Fibroblast of lung (primary cell): ENCODE data around the gene EXOC3L2. TPM values are rescaled to one million over a fixed set of nuclear protein-coding genes. Genes with fewer than 3 reads are reported as not detected.
"Not testable (repeated sequence)": the region's sequence is repeated elsewhere in the genome, so short reads cannot be mapped to it uniquely, and the experiment has no call there.

Experiments
- DNase-seq, 2 donors: peaks; one replicate each; pipeline versions ENCODE4 v3.0.0 to v3.0.0-alpha.2; 2010; ENCODE audit warnings: low read depth in 2 of 2
- H2AFZ ChIP-seq: 2 replicates; pipeline ENCODE4 v1.5.1; 2012; ENCODE audit warnings: low read length, control low read depth, inconsistent platforms
- H3K27ac ChIP-seq: 2 replicates; pipeline ENCODE4 v1.5.1; 2011; ENCODE audit warnings: low read length, control low read depth; ENCODE audit not compliant: insufficient read depth
- H3K27me3 ChIP-seq: 2 replicates; pipeline ENCODE4 v1.5.1; 2011; ENCODE audit warnings: mild to moderate bottlenecking, low read length; ENCODE audit not compliant: control insufficient read depth, insufficient read depth
- H3K36me3 ChIP-seq: 2 replicates; pipeline ENCODE4 v1.5.1; 2011; ENCODE audit warnings: low read length; ENCODE audit not compliant: control insufficient read depth, insufficient read depth
- H3K4me1 ChIP-seq: 2 replicates; pipeline ENCODE4 v1.5.1; 2011; ENCODE audit warnings: low read length; ENCODE audit not compliant: control insufficient read depth, insufficient read depth; ENCODE audit errors: extremely low read depth
- H3K4me2 ChIP-seq: 2 replicates; pipeline ENCODE4 v1.5.1; 2011; ENCODE audit warnings: low read length, control low read depth; ENCODE audit not compliant: insufficient read depth; ENCODE audit errors: extremely low read depth
- H3K4me3 ChIP-seq, 4 experiments: fragments of 200-600 bp in 1 of 4; sonication (generic) in 1 of 4; replicated peaks in 1 of 4; 2 replicates each; pipeline ENCODE4 v1.5.1; 2011 to 2016; ENCODE audit warnings: low read length in 4 of 4, low read depth in 3 of 4, mild to moderate bottlenecking in 3 of 4, control low read depth in 2 of 4, inconsistent platforms in 1 of 4, mixed read lengths in 1 of 4; ENCODE audit not compliant: insufficient read depth in 1 of 4; ENCODE audit errors: control extremely low read depth in 1 of 4
- H3K79me2 ChIP-seq: 2 replicates; pipeline ENCODE4 v1.5.1; 2012; ENCODE audit warnings: mild to moderate bottlenecking, low read length, inconsistent platforms; ENCODE audit not compliant: control insufficient read depth, insufficient read depth
- H3K9ac ChIP-seq: 2 replicates; pipeline ENCODE4 v1.5.1; 2011; ENCODE audit warnings: mild to moderate bottlenecking, low read length, control low read depth; ENCODE audit not compliant: insufficient read depth
- H3K9me3 ChIP-seq: 2 replicates; pipeline ENCODE4 v1.5.1; 2012; ENCODE audit warnings: low read depth, low read length; ENCODE audit not compliant: control insufficient read depth, insufficient read depth
- H4K20me1 ChIP-seq: 2 replicates; pipeline ENCODE4 v1.5.1; 2011; ENCODE audit warnings: low read length; ENCODE audit not compliant: control insufficient read depth, insufficient read depth; ENCODE audit errors: extremely low read depth
- EZH2 ChIP-seq: IDR thresholded peaks from 2 replicates; pipeline ENCODE4 v1.5.1; 2012; ENCODE audit warnings: low read length, control low read depth, mild to moderate bottlenecking; ENCODE audit errors: missing control alignments
- polyA plus RNA-seq, 2 donors: library from polyadenylated mRNA; depleted of rRNA in 1 of 2; stranded (reverse) in 1 of 2; unstranded in 1 of 2; fragments of >200 nt; gene quantifications; 2 replicates each; pipeline ENCODE4 v1.2.1, GENCODE V29; 2011 to 2012; ENCODE audit warnings: missing spikeins in 1 of 2
- total RNA-seq: library from RNA; depleted of rRNA; stranded (reverse); fragments of >200 nt; gene quantifications from 2 replicates; pipeline ENCODE4 v1.2.1, GENCODE V29; 2014
- TF ChIP-seq, protein P1 (sequence below), 2 donors: IDR thresholded peaks in 1 of 2; conservative IDR thresholded peaks in 1 of 2; 1 replicate in 1 of 2; 2 replicates in 1 of 2; pipeline ENCODE4 v1.5.1; 2011 to 2012; ENCODE audit warnings: low read length in 2 of 2, control low read depth in 1 of 2, inconsistent platforms in 1 of 2, low read depth in 1 of 2, mild to moderate bottlenecking in 1 of 2

Gene EXOC3L2
- total and polyA plus RNA-seq, 2 donors (not counting 1 experiment from before 2014, with no cell fraction given) = not detected

DNA sequence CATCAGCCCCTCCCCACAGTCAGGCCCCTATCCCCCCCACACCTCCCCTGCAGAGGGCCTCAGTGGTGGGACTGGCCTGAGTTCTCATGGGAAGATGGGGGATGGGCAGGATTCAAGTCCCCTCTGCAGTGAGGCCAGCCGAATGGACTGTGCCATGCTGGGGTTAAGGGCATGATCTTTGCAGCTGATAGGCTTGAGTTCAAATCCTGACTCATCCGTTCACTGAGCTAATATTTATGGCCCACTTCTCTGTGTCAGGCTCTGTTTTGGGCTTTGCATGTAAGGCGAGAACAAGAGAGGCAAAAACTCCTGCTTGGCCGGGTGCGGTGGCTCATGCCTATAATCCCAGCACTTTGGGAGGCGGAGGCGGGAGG, 26.5 kb upstream of the EXOC3L2 start:
- DNase-seq = no peak
- Histone ChIP-seq H3K4me3 (no peak overlapping the region), H3K27ac (no peak overlapping the region), H2AFZ (no peak overlapping the region), H3K4me1 (no peaks in the 10 kb centered on the region), H3K79me2 (no peaks in the 10 kb centered on the region), H4K20me1 (no peaks in the 10 kb centered on the region), H3K4me2 (no peak overlapping the region), H3K9ac (no peak overlapping the region), H3K9me3 (no peaks in the 10 kb centered on the region), H3K27me3 (no peaks in the 10 kb centered on the region), H3K36me3 (peaks cover 10% of the 10 kb centered on the region)
- TF ChIP-seq, protein P1, sequence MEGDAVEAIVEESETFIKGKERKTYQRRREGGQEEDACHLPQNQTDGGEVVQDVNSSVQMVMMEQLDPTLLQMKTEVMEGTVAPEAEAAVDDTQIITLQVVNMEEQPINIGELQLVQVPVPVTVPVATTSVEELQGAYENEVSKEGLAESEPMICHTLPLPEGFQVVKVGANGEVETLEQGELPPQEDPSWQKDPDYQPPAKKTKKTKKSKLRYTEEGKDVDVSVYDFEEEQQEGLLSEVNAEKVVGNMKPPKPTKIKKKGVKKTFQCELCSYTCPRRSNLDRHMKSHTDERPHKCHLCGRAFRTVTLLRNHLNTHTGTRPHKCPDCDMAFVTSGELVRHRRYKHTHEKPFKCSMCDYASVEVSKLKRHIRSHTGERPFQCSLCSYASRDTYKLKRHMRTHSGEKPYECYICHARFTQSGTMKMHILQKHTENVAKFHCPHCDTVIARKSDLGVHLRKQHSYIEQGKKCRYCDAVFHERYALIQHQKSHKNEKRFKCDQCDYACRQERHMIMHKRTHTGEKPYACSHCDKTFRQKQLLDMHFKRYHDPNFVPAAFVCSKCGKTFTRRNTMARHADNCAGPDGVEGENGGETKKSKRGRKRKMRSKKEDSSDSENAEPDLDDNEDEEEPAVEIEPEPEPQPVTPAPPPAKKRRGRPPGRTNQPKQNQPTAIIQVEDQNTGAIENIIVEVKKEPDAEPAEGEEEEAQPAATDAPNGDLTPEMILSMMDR (conservative IDR thresholded peaks at IDR 0.05 in 1 of 2, IDR thresholded peaks at IDR 0.05 in 1 of 2; ENCODE audit: low read depth in 1 of 2, low read length in 2 of 2) = no peak
- TF ChIP-seq EZH2 = no peak

DNA sequence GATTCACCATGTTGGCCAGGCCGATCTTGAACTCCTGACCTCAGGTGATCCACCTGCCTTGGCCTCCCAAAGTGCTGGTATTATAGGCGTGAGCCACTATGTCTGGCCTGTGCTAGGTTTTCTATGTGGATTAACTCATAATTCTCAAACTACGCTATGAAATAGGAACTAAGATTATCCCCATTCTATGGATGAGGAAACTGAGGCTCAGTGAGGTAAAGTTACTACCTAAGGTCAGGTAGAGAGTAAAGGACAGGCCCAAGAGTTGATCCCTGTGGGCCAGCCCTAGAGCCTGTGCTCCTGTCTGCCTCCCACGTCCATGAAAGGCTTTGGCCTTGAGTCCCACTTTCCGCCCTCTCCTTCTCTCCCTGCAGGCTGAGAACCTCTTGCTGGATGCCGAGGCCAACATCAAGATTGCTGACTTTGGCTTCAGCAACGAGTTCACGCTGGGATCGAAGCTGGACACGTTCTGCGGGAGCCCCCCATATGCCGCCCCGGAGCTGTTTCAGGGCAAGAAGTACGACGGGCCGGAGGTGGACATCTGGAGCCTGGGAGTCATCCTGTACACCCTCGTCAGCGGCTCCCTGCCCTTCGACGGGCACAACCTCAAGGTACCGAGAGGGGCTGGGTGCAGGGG, 26.0 kb upstream of the EXOC3L2 start:
- Histone ChIP-seq H4K20me1 (no peaks in the 10 kb centered on the region), H3K36me3 (peaks cover 10% of the 10 kb centered on the region), H3K79me2 (no peaks in the 10 kb centered on the region), H3K27me3 (no peaks in the 10 kb centered on the region), H3K9me3 (no peaks in the 10 kb centered on the region), H3K4me3 (no peak overlapping the region), H3K4me2 (no peak overlapping the region), H3K4me1 (no peaks in the 10 kb centered on the region), H2AFZ (no peak overlapping the region), H3K27ac (no peak overlapping the region), H3K9ac (no peak overlapping the region)
- DNase-seq = no peak
- TF ChIP-seq, protein P1 (conservative IDR thresholded peaks at IDR 0.05 in 1 of 2, IDR thresholded peaks at IDR 0.05 in 1 of 2; ENCODE audit: low read depth in 1 of 2, low read length in 2 of 2) = no peak
- TF ChIP-seq EZH2 = no peak

DNA sequence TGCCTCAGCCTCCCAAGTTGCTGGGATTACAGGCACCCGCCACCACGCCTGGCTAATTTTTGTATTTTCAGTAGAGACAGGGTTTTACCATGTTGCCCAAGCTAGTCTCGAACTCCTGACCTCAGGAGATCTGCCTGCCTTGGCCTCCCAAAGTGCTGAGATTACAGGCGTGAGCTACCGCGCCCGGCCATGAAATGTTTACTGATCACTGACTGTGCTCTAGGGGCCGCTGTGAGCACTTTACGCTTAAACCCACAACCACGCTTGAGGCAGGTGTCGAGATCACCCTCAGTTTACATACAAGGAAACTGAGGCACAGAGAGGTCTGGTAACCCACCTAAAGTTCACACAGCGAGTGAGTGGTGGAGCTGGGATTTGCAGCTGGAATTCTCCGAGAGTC, 24.7 kb upstream of the EXOC3L2 start:
- H3K36me3 ChIP-seq = peaks cover 10% of the 10 kb centered on the region
- H3K27me3 ChIP-seq, H3K4me2 ChIP-seq, H3K9ac ChIP-seq, H3K4me3 ChIP-seq, H4K20me1 ChIP-seq, H3K79me2 ChIP-seq, H3K27ac ChIP-seq, DNase-seq, H3K9me3 ChIP-seq, H3K4me1 ChIP-seq, H2AFZ ChIP-seq: not testable (repeated sequence)
